Stimulated activated CD8-positive, alpha-beta memory T cell treated with anti-CD3 and anti-CD28 coated beads, Interleukin-2, amount 100 ng/mL, for 48 hours (primary cell): Measurements from ENCODE around the gene PTGER4.
"Not testable (repeated sequence)": the region's sequence is repeated elsewhere in the genome, so short reads cannot be mapped to it uniquely, and the experiment has no call there.

ENCODE experiments used
- DNase-seq, 2 donors: peaks; one replicate each; pipeline ENCODE4 v3.0.0-alpha.2; 2020; ENCODE audit warnings: low read depth in 2 of 2

Gene PTGER4

DNA sequence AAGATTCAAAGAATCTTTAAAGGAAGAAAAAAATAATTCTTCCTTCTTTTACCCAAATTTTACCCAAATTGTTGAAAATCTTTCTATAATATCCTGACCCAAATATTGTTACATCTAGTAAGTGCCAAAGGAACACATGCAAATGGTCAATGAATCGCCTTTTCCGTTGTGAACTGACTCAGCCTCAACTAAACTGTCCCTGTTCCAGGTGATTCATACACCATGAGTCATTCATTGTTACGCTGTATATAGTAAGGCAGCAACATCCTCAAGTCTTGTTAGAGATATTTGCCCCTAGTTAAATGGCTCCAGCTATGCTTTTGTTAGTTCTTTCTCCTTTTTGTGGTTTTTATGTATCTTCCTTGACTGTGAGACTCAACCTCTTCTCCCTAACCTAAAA, 9.7 kb downstream of the PTGER4 start:
- no peak for DNase-seq

DNA sequence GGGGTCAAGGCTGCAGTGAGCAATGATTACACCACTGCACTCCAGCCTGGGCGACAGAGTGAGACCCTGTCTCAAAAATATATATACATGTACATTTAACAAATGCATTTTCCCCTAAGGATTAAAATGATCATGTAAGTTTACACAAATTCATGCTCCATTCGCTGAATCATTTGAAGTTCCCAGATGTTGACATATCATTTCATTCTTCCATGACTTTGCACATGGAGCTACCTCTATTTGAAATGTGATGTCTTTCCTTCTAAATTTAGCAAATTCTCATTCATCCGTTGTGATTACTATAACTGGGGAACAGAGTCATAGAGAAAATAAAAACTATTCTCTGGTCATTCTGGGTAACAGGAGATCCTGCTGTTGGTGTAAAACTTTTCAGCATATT, 10.6 kb downstream of the PTGER4 start:
- DNase-seq: no peak

DNA sequence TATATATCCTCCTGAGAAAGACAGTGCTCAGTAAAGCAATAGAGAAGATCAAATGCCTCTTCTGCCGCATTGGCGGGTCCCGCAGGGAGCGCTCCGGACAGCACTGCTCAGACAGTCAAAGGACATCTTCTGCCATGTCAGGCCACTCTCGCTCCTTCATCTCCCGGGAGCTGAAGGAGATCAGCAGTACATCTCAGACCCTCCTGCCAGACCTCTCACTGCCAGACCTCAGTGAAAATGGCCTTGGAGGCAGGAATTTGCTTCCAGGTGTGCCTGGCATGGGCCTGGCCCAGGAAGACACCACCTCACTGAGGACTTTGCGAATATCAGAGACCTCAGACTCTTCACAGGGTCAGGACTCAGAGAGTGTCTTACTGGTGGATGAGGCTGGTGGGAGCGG, 12.2 kb downstream of the PTGER4 start:
- DNase-seq: no peak

DNA sequence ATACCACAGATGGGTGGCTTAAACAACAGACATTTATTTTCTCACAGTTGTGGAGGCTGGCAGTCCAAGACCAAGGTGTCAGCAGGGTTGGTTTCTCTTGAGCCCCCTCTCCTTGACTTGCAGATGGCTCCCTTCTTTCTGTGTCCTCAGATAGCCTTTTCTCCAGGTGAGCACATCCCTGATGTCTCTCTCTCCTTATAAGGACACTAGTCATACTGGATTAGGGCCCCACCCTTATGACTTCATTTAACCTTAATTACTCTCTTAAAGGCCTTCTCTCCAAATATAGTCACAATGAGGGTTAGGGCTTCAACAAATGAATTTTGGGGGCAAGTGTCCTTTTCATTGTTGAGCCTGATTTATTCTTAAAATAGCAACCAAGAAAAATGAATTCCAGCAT, 14.7 kb downstream of the PTGER4 start:
- DNase-seq: no peak

DNA sequence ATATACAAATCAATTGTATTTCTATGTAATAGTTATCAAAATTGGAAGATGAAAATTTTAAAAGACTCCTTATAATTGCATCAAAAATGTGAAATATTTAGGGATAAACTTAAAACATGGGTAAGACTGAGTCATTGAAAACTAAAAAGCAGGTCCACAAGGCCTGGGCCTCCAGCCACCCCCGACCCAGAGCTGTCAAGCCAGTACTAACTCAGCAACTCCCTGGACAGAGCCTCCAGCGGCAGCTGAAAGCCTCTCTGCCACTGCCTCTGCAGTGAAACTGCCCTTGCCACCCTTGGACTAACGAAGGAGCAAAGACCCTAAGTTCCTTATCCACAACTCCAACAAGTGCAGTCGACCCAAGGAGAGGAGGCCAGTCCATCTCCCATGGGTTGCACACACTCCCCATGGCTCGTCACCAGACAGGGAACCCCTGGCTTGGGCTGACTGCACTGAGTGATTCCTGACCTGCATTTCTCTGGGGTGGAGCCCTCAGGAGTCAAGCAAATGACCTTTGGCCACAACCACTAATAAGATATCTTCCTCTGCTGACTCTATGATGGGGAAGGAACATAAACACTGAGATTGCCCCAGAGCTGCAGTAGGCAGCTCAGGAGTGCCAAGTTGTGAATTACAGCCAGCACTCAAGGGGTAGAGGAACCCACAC, 20.5 kb downstream of the PTGER4 start:
- no peak for DNase-seq

DNA sequence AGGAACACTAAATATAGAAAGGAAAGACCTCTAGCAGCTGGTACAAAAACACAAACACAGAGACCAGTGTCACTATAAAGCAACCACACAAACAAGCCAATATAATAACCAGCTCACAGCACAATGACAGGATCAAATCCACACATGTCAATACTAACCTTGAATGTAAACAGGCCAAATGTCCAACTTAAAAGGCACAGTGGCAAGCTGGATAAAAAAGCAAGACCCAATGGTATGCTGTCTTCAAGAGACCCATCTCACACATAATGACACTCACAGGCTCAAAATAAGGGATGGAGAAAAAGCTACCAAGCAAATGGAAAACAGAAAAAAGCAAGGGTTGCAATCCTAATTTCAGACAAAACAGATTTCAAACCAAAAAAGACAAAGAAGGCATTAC, 22.3 kb downstream of the PTGER4 start:
- DNase-seq: not testable (repeated sequence)

GRCh38 chr5:40705484-40705883, 25.8 kb downstream of the PTGER4 start:
- DNase-seq: not testable (repeated sequence)

DNA sequence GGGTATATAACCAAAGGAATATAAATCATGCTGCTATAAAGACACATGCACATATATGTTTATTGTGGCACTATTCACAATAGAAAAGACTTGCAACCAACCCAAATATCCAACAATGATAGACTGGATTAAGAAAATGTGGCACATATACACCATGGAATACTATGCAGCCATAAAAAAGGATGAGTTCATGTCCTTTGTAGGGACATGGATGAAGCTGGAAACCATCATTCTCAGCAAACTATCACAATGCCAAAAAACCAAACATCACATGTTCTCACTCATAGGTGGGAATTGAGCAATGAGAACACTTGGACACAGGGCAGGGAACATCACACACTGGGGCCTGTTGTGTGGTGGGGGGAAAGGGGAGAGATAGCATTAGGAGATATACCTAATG, 30.9 kb downstream of the PTGER4 start:
- not testable (repeated sequence) for DNase-seq

- no peak for DNase-seq
Observed at GRCh38 chr5:40714001-40714400, 34.3 kb downstream of the PTGER4 start.

GRCh38 chr5:40716000-40716399, 36.3 kb downstream of the PTGER4 start:
- no peak for DNase-seq

DNA sequence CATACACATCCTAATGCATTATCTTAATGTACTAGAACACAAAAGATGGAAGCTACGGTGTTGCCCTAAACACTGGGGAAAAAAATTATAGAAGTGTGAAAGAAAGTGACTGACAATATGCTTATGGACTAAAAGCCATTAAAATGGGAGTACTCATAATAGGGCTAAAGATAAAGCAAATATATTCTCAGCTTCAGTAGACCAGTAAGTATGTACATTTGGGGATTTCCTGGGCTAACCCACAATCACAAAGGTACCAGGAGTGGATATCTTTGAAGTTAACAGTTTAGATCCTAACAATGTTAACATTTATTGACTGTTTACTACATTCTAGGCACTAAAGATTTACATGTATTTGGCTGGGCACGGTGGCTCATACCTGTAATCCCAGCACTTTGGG, 36.9 kb downstream of the PTGER4 start:
- no peak for DNase-seq

DNA sequence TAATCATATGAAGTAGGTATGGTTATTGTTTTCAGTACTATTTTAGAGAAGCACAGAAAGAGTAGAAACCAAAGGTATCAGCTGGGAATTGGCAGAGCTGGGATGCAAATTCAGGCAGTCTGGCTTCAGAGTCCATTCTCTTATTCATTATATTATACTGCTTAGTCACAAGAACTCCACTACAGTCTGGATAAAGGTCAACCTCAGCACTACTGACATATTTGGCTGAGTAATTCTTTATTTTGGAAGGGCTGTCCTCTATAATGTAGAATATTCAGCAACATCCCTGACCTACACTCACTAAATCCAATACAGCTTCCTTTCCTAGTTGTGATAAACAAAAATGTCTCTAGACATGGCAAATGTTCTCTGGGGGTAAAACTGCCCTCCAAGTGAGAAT, 37.6 kb downstream of the PTGER4 start:
- DNase-seq: no peak

GRCh38 chr5:40720069-40720468, 40.4 kb downstream of the PTGER4 start:
- DNase-seq: no peak

DNA sequence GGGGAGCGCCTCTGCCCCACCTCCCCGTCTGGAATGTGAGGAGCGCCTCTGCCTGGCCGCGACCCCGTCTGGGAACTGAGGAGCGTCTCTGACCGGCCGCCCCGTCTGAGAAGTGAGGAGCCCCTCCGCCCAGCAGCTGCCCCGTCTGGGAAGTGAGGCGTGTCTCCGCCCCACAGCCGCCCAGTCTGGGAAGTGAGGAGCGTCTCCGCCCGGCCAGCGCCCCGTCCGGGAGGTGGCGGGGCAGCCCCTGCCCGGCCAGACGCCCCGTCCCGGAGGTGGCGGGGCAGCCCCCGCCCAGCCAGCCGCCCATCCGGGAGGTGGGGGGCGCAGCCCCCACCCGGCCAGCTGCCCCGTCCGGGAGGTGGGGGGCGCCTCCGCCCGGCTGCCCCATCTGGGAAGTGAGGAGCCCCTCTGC, 42.8 kb downstream of the PTGER4 start:
- not testable (repeated sequence) for DNase-seq

- no peak for DNase-seq
Observed at GRCh38 chr5:40733434-40733833, 53.7 kb downstream of the PTGER4 start.

GRCh38 chr5:40733879-40734563, 54.3 kb downstream of the PTGER4 start:
- no peak for DNase-seq

DNA sequence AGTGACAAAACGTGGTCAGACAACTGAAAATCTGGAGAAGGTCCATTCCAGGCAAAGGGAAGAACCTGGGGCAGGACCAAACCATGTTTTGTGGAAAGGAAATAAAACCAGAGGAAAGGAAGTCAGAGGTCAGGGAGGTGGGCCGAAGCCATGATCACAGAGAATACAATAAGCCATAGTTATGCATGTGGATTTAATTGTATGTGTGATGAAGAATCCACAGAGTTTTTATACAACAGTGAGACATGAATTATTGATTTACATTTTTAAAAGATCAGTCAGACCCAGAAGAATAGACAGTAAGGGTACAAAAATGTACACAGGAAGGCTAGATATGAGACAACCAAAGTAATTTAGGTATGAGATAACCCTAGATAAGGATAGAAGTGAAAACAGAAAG, 55.3 kb downstream of the PTGER4 start:
- no peak for DNase-seq

DNA sequence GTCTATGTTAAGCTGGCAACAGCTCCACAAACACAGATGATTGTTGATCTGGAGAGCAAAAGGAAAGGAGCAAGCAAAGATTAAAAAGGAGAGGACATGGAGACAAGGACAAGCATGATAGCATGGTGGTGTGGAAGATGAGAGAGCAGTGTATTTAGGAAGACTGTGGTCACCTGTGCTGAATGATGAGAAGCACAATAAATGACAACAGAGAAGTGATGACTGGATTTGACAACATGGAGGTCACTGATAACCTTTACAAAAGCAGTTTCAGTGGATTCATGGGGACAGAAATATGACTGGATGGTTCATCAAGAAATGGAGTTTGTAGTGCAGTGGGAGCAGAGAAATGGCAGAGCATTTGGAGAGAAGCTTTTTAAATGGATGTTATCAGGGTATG, 55.9 kb downstream of the PTGER4 start:
- DNase-seq: no peak

- DNase-seq: no peak
Observed at GRCh38 chr5:40736103-40736875, 56.6 kb downstream of the PTGER4 start.

- no peak for DNase-seq
Observed at GRCh38 chr5:40738502-40738901, 58.8 kb downstream of the PTGER4 start.
